Left cardiac atrium (tissue), 4 donors: Measurements from ENCODE around the gene MED8. TPM values are rescaled to one million over a fixed set of nuclear protein-coding genes. Genes with fewer than 3 reads are reported as not detected.

ENCODE experiments used
- ATAC-seq, 2 donors: fragments of 200-7000 bp; cut with Tn5 transposase; one replicate each; pipeline ENCODE4 v1.9.1; 2020; ENCODE audit warnings: mild to moderate bottlenecking in 2 of 2, moderate library complexity in 2 of 2
- DNase-seq: peaks from one replicate; pipeline ENCODE4 v3.0.0-alpha.2; 2020
- intact Hi-C, 2 donors: fragments of 100-400 bp; cut with DNase I; formaldehyde crosslinking; loops; one replicate each; pipeline versions ENCODE4 v1.14.1 to v1.15.1; 2022 to 2023
- total RNA-seq, 2 donors: library from RNA; stranded (reverse); fragmentation: NEBNext Ultra II Directional; extraction: Animal tissue kit (Norgen Biotek cat#: 25700); gene quantifications; one replicate each; pipeline ENCODE4 v1.2.1, GENCODE V29; 2021
- donor health status: DM: no; HTN: yes; CAD: no.
- donor health status: DM: no; HTN: yes; CAD: no; lungs with severe emphysema.
- donor health status: DM: yes; HTN: yes; CAD: no.
- donor health status: Dilated cardiomyopathy.

Gene MED8
- total RNA-seq, 2 donors from 2014 or later, result 19.1 to 27.4 TPM

DNA sequence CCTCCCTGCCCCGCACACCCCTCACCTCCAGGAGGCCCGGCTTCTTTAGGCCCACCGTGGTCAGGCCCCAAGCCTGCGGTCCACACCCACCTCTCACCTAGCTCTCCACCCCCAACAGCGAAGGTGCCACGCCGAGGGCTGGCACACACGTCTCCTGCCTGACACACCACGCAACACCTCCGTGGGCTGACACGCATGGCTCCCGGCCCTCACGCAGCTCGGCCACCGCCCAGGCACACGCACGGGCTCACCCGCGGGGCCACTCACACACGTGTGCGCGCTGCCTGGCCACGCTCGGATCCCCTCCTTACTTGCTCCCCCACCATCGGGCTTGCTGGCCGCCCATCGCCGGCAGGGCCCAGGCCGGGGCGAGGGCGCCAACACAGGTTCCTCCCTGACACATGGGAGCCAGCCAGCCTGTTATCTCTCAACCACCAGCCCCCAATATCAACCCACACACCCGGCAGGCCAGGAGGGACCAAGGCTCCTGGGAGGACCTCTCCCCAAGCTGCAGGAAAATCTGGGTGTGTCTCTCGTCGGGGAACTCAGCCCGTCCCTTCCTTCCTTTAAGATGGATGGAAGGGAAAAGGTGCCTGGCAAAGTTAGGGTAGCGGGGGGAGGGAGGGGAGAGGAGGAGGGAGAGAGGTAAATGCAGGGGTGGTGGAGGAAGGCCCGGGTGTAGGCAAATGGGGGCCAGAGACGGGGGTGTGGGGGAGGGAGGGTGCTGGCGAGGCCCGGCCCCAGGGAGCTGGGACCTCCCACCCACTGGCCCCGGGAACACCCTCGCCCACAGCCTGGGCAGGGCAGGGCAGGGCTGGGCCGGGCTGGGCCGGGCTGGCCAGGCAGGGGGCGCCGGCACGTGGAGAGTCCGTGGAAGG lies 22.3 kb downstream of the MED8 start:
- DNase-seq, result peak; percentile 63
- intact Hi-C loops, result no loop called here
- peak; percentile 69 to 83 for ATAC-seq

DNA sequence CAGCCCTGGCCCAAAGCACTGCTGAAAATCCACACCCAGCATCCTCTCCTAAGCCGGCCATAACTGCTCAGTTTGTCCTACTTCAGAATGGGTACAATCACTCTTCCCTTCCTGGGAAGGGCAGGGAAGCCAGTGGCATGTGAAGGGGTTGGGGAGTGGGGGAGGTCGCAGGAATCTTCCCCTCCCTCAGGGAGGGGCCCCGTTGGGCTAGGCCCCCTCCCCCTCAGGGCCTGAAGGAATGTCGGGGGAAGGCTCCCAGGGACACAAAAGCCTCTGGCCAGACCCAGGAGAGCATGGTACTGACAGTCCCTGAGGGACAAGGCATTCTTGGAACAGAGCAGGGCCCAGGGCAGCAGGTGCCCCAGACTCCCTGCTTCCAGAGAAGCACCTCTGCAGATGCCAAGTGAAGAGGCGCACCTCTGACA lies 23.0 kb downstream of the MED8 start:
- intact Hi-C loops, result no loop called here
- ATAC-seq, result no peak

DNA sequence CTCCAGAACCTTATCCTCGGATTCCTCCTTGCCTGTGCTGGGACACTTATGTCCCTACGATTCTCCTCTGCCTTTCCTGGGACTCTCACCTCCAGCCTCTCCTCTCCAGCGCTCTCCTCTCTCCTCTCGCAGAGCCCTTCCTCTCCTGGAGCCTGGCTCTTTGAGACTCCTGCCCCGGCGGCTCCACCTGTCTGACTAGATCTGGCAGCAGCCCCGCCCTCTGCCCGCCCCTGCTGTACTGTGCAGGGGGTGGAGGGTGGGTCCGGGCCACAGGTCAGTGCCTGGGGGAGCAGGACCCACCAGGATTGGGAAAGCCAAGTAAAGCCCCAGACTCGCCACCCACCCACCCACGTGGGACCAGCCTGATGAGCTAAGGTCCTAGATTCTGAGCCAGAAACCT lies 23.4 kb downstream of the MED8 start:
- intact Hi-C loops, result no loop called here
- ATAC-seq (no peak), DNase-seq (no peak)

More for the DNA sequence above, 23.0 kb downstream of the MED8 start:
- no peak for DNase-seq

DNA sequence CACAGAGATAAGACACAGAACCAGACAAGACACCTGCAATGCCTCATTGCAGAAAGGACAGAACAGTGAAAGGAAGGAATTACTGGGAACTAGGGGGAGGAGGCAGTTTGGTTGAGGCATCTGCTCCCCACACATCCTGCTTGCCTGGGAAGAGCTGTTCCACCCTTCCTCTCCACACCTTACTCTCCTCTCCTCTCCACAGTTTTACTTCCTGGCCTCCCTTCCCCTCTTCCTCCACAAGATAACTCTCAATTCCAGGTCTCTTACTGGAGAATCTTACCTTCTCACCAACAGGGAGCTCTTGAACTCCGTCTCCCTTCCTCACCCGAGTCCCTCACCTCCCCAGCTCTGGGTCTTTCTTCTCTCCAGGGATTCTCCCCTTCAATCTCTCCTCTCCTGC lies 23.9 kb downstream of the MED8 start:
- intact Hi-C loops, result no loop called here
- no peak for DNase-seq
- ATAC-seq, result no peak

DNA sequence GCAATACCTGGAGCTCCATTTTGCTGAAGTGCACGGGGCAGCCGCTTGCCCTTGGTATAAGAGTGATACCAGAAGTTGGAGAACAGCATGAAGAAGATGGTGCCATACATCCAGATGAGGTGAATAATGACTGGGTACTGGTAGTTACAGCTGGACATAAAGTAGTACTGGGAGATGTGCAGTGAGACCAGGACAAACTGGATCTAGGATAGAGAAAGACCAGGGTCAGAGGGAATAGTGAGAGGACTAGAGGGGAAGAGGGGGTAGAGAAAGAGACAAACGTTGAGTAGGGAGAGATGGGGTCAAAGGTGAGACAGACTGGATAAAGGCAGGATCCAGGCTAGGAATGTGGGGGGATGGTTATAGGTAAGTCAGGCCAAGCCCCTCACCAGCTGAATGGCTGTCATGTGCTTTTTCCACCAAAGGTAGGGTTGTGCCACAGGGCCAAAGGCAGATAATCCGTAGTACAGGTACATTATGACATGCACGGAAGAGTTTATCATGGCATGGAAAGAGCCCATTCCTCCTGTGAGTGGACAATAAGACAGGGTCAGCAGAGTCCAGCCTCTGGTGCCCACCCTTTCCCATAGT lies 25.6 kb downstream of the MED8 start:
- intact Hi-C loops, result no loop called here
- ATAC-seq (no peak), DNase-seq (no peak)

DNA sequence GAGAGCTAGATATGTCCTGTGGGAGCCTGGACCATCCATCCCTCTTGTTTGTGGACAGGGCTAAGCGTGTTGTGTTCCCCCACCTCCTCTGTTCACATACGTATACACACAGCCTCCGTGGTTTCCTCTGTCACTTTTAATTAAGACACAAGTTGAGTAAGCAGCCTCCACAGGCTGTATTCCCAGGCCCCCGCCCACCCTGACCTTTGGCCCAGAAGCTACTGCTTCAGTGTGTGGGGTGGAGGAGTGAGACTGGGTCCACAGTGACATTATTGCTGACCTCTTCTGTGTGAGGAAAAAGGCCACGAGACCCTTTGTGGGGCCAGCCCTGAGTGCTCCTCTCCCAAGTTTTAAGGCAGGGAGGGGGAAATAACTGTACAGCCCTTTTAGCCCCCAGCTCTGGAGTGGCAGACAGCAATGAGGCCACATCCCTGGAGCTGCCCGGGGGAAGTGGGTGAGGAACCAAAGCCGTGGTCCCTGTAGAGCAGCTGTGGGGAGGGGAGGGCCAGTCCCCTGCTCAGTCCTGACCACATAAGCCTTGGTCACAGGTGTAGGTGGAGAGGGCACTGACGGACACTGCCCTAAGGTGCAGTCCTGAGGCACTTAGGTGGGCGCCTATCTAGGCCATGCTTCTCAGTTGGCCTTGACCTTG lies 26.2 kb downstream of the MED8 start:
- ATAC-seq (no peak), DNase-seq (no peak)
- intact Hi-C loops, result no loop called here

DNA sequence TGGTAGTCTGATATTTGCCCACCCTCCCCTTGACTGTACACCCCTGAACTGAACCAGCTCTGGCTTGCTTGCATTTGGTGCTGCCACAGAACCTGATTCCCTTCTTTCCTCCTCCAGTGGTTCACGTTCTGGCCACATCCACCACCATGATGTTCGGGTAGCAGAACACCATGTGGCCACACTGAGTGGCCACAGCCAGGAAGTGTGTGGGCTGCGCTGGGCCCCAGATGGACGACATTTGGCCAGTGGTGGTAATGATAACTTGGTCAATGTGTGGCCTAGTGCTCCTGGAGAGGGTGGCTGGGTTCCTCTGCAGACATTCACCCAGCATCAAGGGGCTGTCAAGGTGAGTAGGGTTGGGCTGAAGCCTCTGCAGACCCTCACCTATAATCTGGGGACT lies 29.0 kb downstream of the MED8 start:
- DNase-seq, result no peak
- intact Hi-C loops, result no loop called here
- no peak for ATAC-seq

DNA sequence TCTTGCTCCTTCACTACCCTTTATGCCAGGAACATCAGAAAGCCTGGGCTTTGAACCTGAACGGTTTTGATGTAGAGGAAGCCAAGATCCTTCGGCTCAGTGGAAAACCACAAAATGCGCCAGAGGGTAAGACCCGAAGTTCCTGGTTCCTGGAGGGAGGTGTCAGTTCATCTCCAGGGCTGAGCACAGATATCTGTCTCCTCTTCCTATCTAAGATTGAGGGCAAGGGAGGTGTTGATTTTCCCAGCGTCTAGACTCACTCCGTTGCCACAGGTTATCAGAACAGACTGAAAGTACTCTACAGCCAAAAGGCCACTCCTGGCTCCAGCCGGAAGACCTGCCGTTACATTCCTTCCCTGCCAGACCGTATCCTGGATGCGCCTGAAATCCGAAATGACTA lies 29.9 kb downstream of the MED8 start:
- intact Hi-C loops, result no loop called here
- DNase-seq (no peak), ATAC-seq (no peak)

DNA sequence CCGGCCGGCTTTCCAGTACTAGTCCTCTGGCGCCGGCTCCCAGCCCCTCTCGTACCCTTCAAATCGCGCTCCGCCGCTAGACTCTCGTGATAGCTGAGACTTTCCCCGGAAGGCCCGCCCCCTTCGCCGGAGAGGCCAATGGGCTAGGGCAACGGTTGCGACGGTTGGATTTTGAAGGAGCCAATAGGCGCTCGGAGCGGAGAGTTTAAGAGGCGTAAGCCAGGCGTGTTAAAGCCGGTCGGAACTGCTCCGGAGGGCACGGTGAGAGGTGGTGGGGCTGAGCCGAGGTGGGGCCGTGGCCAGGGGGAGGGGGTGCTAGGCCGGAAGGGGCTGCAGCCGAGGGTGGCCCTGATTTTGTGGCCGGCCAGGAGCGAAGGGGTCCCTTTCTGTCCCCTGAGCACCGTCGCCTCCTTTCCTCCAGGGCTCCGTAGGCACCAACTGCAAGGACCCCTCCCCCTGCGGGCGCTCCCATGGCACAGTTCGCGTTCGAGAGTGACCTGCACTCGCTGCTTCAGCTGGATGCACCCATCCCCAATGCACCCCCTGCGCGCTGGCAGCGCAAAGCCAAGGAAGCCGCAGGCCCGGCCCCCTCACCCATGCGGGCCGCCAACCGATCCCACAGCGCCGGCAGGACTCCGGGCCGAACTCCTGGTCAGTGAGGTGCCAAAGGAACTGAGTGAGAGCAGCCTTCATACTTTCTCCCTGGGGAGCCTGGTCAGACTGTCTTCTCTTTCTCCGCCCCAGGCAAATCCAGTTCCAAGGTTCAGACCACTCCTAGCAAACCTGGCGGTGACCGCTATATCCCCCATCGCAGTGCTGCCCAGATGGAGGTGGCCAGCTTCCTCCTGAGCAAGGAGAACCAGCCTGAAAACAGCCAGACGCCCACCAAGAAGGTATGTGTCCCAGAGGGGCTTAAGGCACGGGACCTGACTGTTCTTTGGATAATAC lies 30.6 kb downstream of the MED8 start, which contains the start of gene CDC20:
Gene CDC20, plus strand, starts transcription at position 236 of the 948 bp plus-strand sequence. Its CDS starts 235 bp downstream, at position 471.
- intact Hi-C loops, result no loop called here

DNA sequence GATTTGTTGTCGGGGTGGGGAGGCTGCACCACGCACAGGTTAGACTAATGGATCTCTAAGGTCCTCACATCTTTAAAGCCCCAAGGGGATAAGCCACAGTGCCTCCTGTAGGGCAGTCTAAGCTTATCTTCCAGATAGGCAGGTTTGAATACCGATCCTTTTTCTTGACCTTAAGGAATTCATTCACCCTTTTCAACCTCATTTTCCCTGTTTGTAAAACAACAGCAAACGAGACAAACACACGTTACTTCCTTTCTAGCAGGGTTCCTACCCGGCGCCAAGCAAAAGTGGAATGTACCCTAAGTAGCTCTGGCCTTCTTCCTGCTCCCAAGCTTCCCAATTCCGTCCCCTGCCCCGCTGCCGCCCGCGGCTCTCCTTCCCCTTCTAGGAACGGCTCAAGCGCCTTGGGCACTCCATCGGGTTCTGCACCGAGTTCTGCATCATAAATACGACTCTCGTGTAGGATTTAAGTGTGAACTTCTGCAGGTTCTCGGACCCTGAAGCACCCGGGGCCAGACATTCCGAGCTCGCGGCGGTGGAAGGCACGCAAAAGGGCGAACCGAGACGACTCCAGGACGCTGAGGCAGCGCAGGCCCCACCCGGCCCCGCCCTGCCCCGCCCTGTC lies 31.4 kb downstream of the MED8 start:
- intact Hi-C loops, result no loop called here
- ATAC-seq (peak; percentile 22 to 46), DNase-seq (no peak)

More for the DNA sequence above, 30.6 kb downstream of the MED8 start, which contains the start of gene CDC20:
- DNase-seq (peak; percentile 99), ATAC-seq (peak; percentile 98 to 100)

DNA sequence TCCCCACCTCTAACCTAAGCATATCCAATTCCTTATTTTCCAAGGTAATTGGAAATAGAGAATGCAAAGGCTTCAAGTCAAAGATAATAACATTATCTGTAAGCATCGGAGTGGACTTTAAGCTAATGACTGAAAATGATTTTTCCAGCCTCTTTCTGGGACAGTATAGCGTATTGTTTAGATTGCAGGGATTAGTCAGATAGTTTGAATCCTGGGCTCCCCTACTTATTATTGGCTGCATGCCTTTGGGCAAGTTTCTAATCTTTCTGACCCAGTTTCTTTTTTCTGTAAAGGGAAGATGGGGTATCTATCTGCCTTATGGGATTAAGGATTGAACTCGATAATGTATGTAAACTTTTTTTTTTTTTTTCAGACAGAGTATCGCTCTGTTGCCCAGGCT lies 32.3 kb downstream of the MED8 start:
- ATAC-seq (no peak), DNase-seq (no peak)
- intact Hi-C loops, result no loop called here

DNA sequence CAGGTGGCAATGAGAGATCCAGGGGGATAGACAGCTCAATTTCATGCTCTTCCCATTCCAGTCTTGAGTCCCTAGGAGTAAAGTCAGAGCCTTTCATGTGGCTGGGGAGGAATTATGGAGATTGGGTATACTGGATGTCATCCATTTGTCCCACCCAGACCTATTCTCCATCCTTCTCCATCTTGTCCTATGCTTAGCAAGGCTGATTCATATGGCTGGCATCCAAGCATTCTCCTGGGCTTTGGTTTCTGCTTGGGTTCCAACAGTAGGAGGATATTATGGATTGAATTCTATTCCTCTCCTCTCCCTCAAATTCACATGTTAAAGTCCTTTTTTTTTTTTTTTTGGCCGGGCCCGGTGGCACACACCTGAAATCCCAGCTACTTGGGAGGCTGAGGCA lies 34.7 kb downstream of the MED8 start:
- intact Hi-C loops, result no loop called here
- DNase-seq (no peak), ATAC-seq (no peak)

DNA sequence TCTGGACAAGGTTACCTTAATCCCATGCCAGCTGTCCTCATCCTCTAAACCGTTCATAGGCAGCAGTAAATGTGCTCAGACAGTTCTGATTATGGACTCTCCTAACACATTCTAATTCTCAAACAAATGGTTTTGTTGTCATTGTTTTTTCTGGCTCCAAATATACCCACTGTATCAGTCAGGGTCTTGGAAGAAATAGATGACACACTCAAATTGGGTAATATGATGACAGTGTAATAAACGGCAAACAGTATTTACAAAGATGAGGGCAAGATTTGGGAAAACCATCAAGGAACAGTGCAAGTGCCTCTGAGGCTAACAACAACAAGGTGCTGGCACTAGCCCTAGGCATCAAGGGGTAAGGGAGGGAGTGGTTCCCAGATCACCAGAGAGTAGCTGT lies 35.1 kb downstream of the MED8 start:
- no peak for ATAC-seq
- intact Hi-C loops, result no loop called here
- DNase-seq, result no peak

DNA sequence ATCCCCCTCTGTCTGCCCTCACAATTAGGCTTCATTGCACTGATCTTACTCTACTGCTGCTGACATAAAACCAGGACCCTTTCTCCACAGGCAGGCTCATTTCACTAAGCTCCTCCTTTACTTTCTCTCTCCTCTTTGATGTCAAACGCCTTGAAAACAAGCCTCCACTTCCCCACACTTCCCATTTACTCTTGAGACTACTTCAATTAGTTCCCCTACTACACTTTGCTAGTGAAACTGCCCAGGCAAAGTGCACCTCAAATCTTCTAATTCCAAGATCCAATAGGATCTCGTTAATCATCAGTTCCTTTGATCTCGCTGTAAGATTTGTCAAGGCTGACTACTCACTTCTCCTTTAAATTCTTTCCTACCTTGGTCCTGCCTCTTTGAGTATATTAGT lies 36.7 kb downstream of the MED8 start:
- DNase-seq (no peak), ATAC-seq (no peak)
- intact Hi-C loops, result no loop called here

DNA sequence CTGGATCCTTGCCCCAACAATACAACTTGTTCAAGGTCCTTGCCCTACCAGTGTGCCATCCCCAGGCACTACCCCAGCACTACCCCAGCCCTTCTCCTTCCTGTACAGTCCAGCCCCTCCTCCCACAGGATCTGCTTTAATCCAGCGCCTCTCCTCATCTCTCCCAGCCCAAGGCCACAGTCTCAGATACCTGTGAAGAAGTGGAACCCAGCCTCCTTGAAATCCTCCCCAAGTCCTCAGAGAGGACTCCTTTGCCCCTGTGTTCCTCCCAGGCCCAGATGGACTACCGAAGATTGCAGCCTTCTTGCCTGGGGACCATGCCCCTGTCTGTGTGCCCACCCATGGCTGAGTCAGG lies 37.3 kb downstream of the MED8 start:
- ATAC-seq (no peak), DNase-seq (no peak)
- intact Hi-C loops, result no loop called here

DNA sequence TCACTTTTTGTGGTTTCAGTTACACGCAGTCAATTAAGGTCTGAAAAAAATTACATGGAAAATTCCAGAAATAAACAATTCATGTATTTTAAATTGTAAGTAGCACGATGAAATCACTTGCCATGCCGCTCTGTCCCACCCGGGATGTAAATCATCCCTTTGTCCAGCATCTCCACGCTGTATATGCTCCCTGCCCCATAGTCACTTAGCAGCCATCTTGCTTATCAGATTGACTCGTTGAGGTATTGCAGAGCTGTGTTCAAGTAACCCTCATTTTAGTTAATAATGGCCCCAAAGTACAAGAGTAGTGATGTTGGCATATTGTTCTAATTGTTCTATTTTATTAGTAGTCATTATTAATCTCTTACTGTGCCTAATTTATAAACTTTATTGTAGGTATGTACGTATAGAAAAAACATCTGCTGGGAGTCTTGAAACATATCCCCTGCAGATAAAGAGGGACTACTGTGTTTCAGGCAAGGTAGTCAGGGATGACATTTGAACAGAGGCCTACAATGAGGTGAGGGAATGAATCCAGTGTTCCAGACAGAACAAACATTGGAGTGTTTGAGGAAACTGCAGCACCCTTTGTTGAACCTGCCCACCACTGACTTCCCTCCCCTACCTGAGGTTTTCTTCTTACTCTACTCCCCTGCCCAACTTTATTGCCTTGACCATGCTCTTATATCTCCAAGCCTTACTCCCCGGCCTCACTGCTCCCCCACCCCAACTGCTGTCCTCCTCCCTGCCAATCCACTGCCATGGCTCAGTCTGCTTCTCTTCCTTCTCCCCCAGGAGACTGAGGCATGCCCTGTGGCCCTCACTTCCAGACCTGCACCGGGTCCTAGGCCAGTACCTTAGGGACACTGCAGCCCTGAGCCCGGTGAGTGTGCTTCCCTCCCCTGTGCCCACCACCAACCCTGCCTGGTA lies 37.9 kb downstream of the MED8 start:
- no peak for DNase-seq
- intact Hi-C loops, result no loop called here
- no peak for ATAC-seq

DNA sequence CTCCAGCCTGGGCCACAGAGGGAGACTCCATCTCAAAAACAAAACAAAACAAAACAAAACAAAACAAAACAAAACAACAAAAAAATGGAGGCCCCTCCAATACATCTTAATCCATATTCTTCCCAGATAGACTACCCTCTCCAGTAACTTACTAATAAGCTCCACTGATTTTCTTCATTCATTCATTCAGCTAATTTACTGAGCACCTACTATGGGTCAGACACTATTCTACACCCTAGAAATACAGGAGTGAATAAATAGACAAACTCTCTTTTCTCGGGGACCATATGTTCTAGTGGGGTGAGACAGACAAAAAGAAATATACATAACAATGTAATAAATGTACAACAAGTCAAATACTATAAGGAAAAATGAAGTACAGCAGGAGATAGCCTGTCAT lies 38.6 kb downstream of the MED8 start:
- DNase-seq (no peak), ATAC-seq (no peak)
- intact Hi-C loops, result no loop called here
